ENCODE measurements around the gene NAMPT.

DNA sequence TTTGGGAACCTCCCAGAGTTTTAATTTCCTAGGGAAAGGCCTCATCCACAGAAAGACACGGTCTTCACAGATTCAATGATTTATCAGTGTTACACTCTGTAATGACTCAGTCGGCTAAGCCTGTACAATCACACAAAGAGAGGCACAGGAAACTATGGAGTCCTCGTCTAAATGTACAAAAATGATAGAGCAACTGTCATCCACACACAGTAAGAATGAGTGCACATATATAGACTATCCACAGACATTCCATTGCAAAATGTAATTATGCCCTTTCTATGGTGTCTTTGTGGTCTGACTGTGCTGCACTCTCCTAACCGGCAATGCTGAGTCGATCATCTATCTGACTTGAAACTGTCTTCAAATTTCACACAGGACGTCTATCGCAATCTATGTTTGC lies 3.5 kb upstream of the NAMPT start:
- TF ChIP-seq, protein P1, sequence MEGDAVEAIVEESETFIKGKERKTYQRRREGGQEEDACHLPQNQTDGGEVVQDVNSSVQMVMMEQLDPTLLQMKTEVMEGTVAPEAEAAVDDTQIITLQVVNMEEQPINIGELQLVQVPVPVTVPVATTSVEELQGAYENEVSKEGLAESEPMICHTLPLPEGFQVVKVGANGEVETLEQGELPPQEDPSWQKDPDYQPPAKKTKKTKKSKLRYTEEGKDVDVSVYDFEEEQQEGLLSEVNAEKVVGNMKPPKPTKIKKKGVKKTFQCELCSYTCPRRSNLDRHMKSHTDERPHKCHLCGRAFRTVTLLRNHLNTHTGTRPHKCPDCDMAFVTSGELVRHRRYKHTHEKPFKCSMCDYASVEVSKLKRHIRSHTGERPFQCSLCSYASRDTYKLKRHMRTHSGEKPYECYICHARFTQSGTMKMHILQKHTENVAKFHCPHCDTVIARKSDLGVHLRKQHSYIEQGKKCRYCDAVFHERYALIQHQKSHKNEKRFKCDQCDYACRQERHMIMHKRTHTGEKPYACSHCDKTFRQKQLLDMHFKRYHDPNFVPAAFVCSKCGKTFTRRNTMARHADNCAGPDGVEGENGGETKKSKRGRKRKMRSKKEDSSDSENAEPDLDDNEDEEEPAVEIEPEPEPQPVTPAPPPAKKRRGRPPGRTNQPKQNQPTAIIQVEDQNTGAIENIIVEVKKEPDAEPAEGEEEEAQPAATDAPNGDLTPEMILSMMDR (IDR thresholded peaks at IDR 0.05 in 4 of 5, conservative IDR thresholded peaks at IDR 0.05 in 1 of 5), result no peak
- TF ChIP-seq POLR2A (IDR thresholded peaks at IDR 0.05), result no peak

Data from gastrocnemius medialis (tissue), 4 donors.